Activated CD8-positive, alpha-beta memory T cell treated with anti-CD3 and anti-CD28 coated beads for 24 hours (primary cell): ENCODE data around the gene PPP1R9B.

ENCODE experiments used
- DNase-seq: peaks from one replicate; pipeline ENCODE4 v3.0.0-alpha.2; 2020

The PPP1R9B gene, protein sequence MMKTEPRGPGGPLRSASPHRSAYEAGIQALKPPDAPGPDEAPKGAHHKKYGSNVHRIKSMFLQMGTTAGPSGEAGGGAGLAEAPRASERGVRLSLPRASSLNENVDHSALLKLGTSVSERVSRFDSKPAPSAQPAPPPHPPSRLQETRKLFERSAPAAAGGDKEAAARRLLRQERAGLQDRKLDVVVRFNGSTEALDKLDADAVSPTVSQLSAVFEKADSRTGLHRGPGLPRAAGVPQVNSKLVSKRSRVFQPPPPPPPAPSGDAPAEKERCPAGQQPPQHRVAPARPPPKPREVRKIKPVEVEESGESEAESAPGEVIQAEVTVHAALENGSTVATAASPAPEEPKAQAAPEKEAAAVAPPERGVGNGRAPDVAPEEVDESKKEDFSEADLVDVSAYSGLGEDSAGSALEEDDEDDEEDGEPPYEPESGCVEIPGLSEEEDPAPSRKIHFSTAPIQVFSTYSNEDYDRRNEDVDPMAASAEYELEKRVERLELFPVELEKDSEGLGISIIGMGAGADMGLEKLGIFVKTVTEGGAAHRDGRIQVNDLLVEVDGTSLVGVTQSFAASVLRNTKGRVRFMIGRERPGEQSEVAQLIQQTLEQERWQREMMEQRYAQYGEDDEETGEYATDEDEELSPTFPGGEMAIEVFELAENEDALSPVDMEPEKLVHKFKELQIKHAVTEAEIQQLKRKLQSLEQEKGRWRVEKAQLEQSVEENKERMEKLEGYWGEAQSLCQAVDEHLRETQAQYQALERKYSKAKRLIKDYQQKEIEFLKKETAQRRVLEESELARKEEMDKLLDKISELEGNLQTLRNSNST

GRCh38 chr17:50150354-50151040 is at the start of gene PPP1R9B:
Gene PPP1R9B, minus strand, starts transcription at chr17:50150677. Its CDS starts 164 bp downstream, at chr17:50150513.
- DNase-seq = no peak

DNA sequence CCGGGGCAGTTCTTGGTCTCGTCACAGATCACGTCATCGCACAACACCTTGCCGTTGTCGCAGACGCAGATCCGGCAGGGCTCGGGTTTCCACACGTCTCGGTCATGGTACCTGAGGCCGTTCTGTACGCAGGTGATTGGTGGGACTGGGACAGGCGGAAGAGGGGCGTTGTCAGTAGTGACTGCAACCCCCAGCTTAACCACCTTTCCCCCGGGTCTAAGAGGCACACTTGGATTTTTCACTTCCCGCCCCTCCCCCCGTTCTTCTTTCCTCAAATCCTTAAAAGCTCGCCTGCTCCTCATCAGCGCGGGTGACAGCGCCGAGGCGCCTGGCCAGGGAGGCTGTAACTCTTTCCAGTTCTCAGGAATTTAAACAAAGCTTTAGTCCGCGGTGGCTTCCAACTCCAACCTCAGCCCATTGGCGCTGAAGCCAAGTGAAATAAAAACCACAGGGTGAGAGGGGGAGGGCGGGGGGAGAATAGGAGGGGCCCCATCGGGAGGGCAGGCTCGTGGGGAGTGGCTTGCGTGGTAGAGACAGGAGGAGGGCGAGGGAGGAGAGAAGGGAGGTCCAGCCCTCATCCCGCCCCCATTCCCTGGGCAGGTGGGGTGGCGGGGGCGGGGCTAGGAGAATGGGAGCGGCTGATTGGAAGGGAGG is 49.5 kb upstream of the PPP1R9B start:
- peak; percentile 65 for DNase-seq

- DNase-seq = no peak
Observed at GRCh38 chr17:50199211-50199802, 48.8 kb upstream of the PPP1R9B start.

GRCh38 chr17:50198026-50198669 is 47.7 kb upstream of the PPP1R9B start:
- peak; percentile 74 for DNase-seq

DNA sequence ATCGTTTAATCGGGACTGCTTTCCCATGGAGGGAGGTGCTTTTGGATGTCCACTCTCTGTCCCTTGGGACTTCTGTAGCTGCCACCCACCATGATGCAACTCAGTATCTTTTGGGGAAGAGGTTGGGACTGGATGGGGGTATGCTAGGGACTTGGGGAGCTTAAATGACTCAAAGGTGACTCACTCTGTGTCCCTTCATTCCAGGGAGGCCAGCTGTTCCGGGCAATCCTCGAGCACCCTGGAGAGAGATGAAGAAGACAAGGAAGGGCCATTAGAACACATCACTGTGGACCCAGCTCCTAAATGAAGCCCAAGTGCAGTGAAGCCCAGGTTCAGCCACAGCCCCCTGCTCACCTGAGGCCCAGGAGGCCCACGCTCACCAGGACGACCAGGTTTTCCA is 46.3 kb upstream of the PPP1R9B start:
- no peak for DNase-seq

DNA sequence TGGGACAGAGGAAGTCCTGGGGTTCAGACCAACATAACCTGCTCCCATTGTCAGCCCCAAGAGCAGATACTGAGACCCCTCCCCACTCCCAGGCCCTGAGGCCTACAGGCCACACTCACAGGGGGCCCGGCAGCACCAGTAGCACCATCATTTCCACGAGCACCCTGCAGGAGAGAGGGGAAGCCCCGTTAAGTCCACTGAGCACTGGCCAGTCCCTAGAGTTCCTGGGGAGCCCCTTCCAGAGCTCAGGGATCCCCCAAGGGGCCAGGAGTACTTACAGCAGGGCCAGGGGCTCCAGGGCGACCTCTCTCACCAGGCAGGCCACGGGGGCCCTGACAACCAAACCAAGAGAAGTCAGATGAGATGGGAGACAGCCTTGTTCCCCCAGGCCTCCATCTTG is 45.6 kb upstream of the PPP1R9B start:
- DNase-seq = no peak

DNA sequence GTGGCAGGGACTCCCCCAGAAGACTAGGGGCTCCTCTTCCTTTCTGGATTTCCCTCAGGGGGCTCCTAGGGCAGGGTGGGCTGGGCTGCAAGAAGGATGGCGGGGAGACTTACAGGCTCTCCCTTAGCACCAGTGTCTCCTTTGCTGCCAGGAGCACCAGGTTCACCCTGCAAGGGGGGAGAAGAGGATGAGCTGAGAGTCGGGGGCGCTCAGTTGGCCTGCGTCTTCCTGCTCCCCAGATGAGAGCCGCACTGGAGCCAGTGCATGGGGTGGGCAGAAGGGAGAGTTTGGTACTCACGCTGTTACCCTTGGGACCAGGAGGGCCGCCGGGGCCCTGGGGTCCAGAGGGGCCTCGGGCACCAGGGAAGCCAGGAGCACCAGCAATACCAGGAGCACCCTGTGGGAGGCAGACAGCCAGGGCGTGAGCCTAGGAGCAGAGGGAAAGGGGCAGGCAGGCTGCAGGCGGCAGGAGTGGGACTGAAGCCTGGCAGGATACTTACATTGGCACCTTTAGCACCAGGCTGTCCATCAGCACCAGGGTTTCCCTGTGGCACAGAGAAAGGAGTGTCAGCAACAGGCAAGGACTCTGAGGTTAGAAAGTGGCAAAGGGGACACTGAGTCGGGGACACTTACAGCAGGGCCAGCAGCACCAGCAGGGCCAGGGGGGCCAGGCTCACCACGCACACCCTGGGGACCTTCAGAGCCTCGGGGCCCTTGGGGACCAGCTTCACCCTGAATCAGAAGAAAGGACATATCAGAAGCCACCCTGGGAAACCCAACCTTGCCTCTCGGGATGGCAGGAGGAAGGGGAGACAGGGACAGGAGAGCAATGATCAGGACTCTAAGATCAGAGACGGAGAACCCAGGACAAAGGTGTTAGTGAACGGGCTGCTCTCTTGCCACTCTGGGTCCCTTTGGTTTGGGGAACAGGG is 44.7 kb upstream of the PPP1R9B start:
- DNase-seq = no peak

DNA sequence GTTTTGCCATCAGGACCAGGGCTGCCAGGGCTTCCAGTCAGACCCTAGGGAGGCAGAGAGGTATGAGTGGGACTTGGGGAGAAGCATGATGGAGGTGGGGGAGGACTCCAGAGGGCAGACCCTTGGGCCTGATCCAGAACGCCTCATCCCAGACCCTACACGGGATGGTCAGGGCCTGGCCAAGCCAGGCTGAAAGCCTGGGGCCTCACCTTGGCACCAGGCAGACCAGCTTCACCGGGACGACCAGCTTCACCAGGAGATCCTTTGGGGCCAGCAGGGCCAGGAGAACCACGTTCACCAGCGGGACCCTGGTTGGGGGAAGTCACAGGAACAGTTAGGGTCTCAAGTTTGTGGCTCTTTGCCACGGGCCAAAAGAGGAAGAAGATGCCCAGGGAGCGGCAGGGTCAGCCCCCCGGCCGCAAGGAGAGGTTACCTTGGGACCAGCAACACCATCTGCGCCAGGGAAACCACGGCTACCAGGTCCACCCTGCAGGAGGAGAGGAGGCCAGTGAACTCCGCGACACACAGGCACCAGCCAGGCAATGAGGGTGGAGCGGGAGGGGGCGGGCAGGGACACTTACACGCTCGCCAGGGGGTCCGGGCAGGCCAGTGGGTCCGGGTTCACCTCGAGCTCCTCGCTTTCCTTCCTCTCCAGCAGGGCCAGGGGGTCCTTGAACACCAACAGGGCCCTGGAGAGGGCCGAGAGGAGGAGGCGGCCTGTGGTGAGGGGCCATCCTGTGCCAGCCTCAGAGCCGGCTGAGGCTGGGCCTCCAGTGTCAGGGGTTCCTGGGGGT is 43.9 kb upstream of the PPP1R9B start:
- no peak for DNase-seq

- DNase-seq = no peak
Observed at GRCh38 chr17:50192618-50193291, 42.3 kb upstream of the PPP1R9B start.

DNA sequence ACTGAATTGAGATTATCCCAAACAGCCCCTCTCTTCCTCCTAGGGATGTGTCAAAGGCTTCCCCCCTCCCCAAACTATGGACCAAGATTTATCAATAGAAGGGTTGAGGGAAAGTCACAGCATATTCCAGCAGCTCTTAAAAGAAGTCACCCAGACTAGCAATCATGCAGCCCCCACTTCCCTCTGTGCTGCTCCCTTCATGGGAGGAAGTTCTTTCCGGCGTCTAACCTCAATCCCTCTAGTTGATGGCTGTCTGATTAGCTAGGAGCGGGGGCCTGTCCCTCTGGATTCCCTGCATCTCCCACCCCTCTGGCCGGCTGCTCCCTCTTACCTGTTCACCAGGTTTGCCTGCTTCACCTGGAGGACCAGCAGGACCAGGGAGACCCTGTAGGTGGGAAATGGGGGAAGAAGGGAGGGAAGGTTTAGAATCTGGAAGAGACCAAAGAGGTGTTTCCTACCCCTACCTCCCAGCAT is 41.7 kb upstream of the PPP1R9B start:
- no peak for DNase-seq

GRCh38 chr17:50191359-50192143 is 41.1 kb upstream of the PPP1R9B start:
- no peak for DNase-seq

- no peak for DNase-seq
Observed at GRCh38 chr17:50190603-50191358, 40.3 kb upstream of the PPP1R9B start.

- no peak for DNase-seq
Observed at GRCh38 chr17:50190293-50190602, 39.8 kb upstream of the PPP1R9B start.

DNA sequence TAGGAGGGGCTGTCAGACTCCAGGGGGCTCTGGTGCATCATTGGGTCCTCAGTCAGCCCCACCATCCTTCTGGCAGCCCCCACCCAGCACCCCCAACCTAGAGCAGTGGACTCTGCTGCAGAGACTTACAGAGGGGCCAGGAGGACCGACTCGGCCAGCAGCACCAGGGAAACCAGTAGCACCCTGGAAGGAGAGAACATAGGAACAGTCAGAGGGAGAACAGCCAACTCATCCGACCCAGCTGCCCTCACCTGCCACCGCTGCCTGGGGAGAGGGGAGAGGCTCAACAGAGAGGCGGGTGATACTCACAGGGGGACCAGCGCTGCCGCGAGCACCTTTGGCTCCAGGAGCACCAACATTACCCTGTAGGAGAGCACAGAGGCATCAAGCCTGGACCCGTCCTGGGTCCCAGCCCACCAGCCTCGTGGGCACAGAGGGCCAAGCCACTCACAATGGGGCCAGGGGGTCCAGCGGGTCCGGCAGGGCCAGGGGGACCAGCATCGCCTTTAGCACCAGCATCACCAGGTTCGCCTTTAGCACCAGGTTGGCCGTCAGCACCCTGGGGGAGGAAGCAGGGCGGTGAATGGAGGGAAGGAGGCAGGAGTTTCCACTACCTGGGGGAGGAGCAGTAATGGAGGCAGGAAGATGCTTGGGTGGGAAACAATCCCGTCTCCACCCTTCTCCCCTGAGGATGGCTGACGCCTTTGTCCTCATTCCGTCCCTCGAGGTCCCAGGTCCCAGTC is 39.2 kb upstream of the PPP1R9B start:
- DNase-seq = no peak

- no peak for DNase-seq
Observed at GRCh38 chr17:50188921-50189549, 38.6 kb upstream of the PPP1R9B start.

DNA sequence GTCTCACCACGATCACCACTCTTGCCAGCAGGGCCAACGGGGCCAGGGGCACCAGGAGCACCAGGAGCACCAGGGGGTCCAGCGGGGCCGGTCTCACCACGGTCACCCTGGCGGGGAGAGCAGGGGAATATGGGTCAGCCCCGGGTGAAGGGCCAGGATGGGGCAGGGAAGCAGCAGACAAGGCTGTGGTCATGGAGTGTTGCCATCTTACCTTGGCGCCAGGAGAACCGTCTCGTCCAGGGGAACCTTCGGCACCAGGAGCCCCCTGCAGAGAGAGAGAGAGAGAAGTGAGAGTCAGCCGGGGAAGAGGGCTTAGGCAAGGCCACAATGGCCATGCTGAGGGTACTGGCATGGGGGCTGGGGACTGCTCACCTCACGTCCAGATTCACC is 38.0 kb upstream of the PPP1R9B start:
- no peak for DNase-seq
